Neuronal stem cell (in vitro differentiated cells): Measurements from ENCODE around the gene SP100.

Source experiments
- DNase-seq: peaks from one replicate; pipeline ENCODE4 v3.0.0-alpha.2; 2013; ENCODE audit warnings: low spot score
- H2AFZ ChIP-seq: one replicate; pipeline ENCODE4 v1.6.1; 2013; ENCODE audit warnings: mild to moderate bottlenecking, low read length, inconsistent platforms
- H2AK5ac ChIP-seq: 2 replicates; pipeline ENCODE4 v1.6.1; 2013; ENCODE audit warnings: low read depth, mild to moderate bottlenecking, inconsistent platforms, low read length, moderate library complexity, mixed read lengths
- H2BK120ac ChIP-seq: 2 replicates; pipeline ENCODE4 v1.6.1; 2013; ENCODE audit warnings: low read depth, mild to moderate bottlenecking, inconsistent platforms, low read length, moderate library complexity, mixed read lengths
- H2BK12ac ChIP-seq: one replicate; pipeline ENCODE4 v1.6.1; 2013; ENCODE audit warnings: low read length, inconsistent platforms
- H2BK15ac ChIP-seq: 2 replicates; pipeline ENCODE4 v1.6.1; 2013; ENCODE audit warnings: mild to moderate bottlenecking, low read length, inconsistent platforms, mixed read lengths
- H2BK5ac ChIP-seq: one replicate; pipeline ENCODE4 v1.6.1; 2013; ENCODE audit warnings: inconsistent platforms, mild to moderate bottlenecking, low read length, moderate library complexity
- H3K14ac ChIP-seq: one replicate; pipeline ENCODE4 v1.6.1; 2013; ENCODE audit warnings: low read length, inconsistent platforms
- H3K18ac ChIP-seq: 2 replicates; pipeline ENCODE4 v1.6.1; 2013; ENCODE audit warnings: low read length, inconsistent platforms
- H3K23ac ChIP-seq: 2 replicates; pipeline ENCODE4 v1.6.1; 2013; ENCODE audit warnings: low read depth, mild to moderate bottlenecking, mixed read lengths, low read length, inconsistent platforms; ENCODE audit not compliant: poor library complexity
- H3K27ac ChIP-seq: replicated peaks from 3 replicates; pipeline ENCODE4 v1.5.1; 2013; ENCODE audit warnings: low read length, inconsistent platforms
- H3K27me3 ChIP-seq, 3 experiments: 2 replicates each; pipeline ENCODE4 v1.6.1; 2013; ENCODE audit warnings: low read length in 3 of 3, mild to moderate bottlenecking in 2 of 3, inconsistent platforms in 1 of 3, low read depth in 1 of 3, mixed read lengths in 1 of 3, moderate library complexity in 1 of 3; ENCODE audit not compliant: control insufficient read depth in 3 of 3, insufficient read depth in 3 of 3
- H3K36me3 ChIP-seq, 2 donors: replicated peaks in 1 of 2; 2 replicates each; pipeline ENCODE4 v1.6.1; 2013; ENCODE audit warnings: low read length in 2 of 2; ENCODE audit not compliant: control insufficient read depth in 2 of 2, insufficient read depth in 2 of 2
- H3K4ac ChIP-seq: 2 replicates; pipeline ENCODE4 v1.6.1; 2013; ENCODE audit warnings: inconsistent platforms, mild to moderate bottlenecking, low read length, moderate library complexity
- H3K4me1 ChIP-seq, 2 donors: 1 replicate in 1 of 2; 2 replicates in 1 of 2; pipeline ENCODE4 v1.6.1; 2013; ENCODE audit warnings: low read length in 2 of 2, low read depth in 1 of 2; ENCODE audit not compliant: control insufficient read depth in 2 of 2, insufficient read depth in 1 of 2
- H3K4me2 ChIP-seq: one replicate; pipeline ENCODE4 v1.6.1; 2013; ENCODE audit warnings: mild to moderate bottlenecking, low read length, inconsistent platforms; ENCODE audit not compliant: insufficient read depth, poor library complexity, severe bottlenecking
- H3K4me3 ChIP-seq, 2 donors: 2 replicates each; pipeline ENCODE4 v1.5.1; 2013; ENCODE audit warnings: low read length in 2 of 2, mild to moderate bottlenecking in 2 of 2, inconsistent platforms in 1 of 2, moderate library complexity in 1 of 2
- H3K79me1 ChIP-seq: one replicate; pipeline ENCODE4 v1.6.1; 2013; ENCODE audit warnings: low read depth, mild to moderate bottlenecking, inconsistent platforms, low read length, moderate library complexity
- H3K9ac ChIP-seq: one replicate; pipeline ENCODE4 v1.6.1; 2013; ENCODE audit warnings: mild to moderate bottlenecking, low read depth, low read length, inconsistent platforms; ENCODE audit not compliant: poor library complexity
- H3K9me3 ChIP-seq, 2 donors: replicated peaks in 1 of 2; 2 replicates each; pipeline versions ENCODE3 to v1.6.1; 2013; ENCODE audit warnings: low read length in 2 of 2, mild to moderate bottlenecking in 2 of 2, inconsistent platforms in 1 of 2, low read depth in 1 of 2, mixed read lengths in 1 of 2, moderate library complexity in 1 of 2; ENCODE audit not compliant: control insufficient read depth in 2 of 2, insufficient read depth in 1 of 2
- H4K8ac ChIP-seq: one replicate; pipeline ENCODE4 v1.6.1; 2013; ENCODE audit warnings: low read depth, mild to moderate bottlenecking, inconsistent platforms, low read length, moderate library complexity
- H4K91ac ChIP-seq: one replicate; pipeline ENCODE4 v1.6.1; 2013; ENCODE audit warnings: low read length, low read depth, mild to moderate bottlenecking, inconsistent platforms; ENCODE audit not compliant: poor library complexity
- WGBS, 2 donors: extraction: QIAGEN DNeasy Blood & Tissue Kit; methylation state at CpG; one replicate each; pipeline ENCODE4 v1.1.7; 2013; ENCODE audit warnings: missing lambda C conversion rate in 2 of 2, mixed read lengths in 1 of 2; ENCODE audit not compliant: insufficient read length in 2 of 2, insufficient replicate concordance in 1 of 2; ENCODE audit errors: extremely low coverage in 2 of 2; 5-methylcytosine and 5-hydroxymethylcytosine counted together

SP100 gene

GRCh38 chr2:230578106-230578505, 162.1 kb downstream of the SP100 start:
- Histone ChIP-seq H3K4me1 (no peaks in the 10 kb centered on the region), H3K18ac (no peak overlapping the region), H2AFZ (no peak overlapping the region), H3K14ac (no peak overlapping the region), H2BK5ac (no peak overlapping the region), H4K8ac (no peak overlapping the region), H3K9ac (no peak overlapping the region), H3K27me3 (no peaks in the 10 kb centered on the region), H3K4ac (no peak overlapping the region), H2BK12ac (no peak overlapping the region), H3K27ac (no peak overlapping the region), H2BK120ac (no peak overlapping the region), H2AK5ac (no peak overlapping the region), H3K23ac (no peak overlapping the region), H2BK15ac (no peak overlapping the region), H3K9me3 (peaks cover 0 to 2% of the 10 kb centered on the region in 2 donors), H3K4me3 (no peak overlapping the region), H3K36me3 (no peaks in the 10 kb centered on the region), H3K4me2 (no peak overlapping the region), H4K91ac (no peak overlapping the region), H3K79me1 (no peaks in the 10 kb centered on the region)
- WGBS, 2 donors: no CpG with 5 or more reads among the region's 2 CpGs
- DNase-seq: no peak

DNA sequence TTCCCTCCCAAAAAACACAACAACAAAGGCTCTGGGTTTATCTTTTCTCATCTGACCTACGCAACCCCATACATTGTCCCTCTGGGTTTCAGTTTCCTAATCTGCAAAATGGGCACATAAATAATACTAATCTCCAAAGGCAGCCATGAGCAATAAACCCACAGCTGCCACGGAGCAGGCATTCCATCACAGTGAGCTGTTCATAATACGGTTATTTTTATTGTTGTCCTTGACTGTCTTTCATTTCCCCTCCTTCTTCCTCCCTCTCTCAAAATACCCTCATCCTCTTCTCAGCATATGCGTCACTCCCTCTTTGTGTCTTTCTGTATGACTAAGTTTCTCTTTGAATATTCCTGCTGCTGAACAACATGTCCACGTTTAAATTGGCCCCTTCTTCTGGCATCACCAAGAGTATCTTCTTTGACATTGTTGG, 166.9 kb downstream of the SP100 start:
- no peak overlapping the region for H4K8ac ChIP-seq
- H2BK12ac ChIP-seq: no peak overlapping the region
- H3K27ac ChIP-seq: no peak overlapping the region
- H2BK15ac ChIP-seq: no peak overlapping the region
- no peak overlapping the region for H3K9ac ChIP-seq
- no peaks in the 10 kb centered on the region for H3K4me1 ChIP-seq
- no peak overlapping the region for H3K4ac ChIP-seq
- DNase-seq: no peak
- no peak overlapping the region for H3K4me3 ChIP-seq
- H2AFZ ChIP-seq: no peak overlapping the region
- no peaks in the 10 kb centered on the region for H3K27me3 ChIP-seq
- H3K79me1 ChIP-seq: no peaks in the 10 kb centered on the region
- peaks cover 0 to 2% of the 10 kb centered on the region in 2 donors for H3K9me3 ChIP-seq
- H2AK5ac ChIP-seq: no peak overlapping the region
- H3K4me2 ChIP-seq: no peak overlapping the region
- H2BK120ac ChIP-seq: no peak overlapping the region
- no peak overlapping the region for H4K91ac ChIP-seq
- no peaks in the 10 kb centered on the region for H3K36me3 ChIP-seq
- no peak overlapping the region for H3K23ac ChIP-seq
- no peak overlapping the region for H2BK5ac ChIP-seq
- no peak overlapping the region for H3K18ac ChIP-seq
- WGBS, 2 donors: no CpG with 5 or more reads among the region's 5 CpGs
- no peak overlapping the region for H3K14ac ChIP-seq

GRCh38 chr2:230583581-230583980, 167.6 kb downstream of the SP100 start:
- Histone ChIP-seq H3K14ac (no peak overlapping the region), H3K4me2 (no peak overlapping the region), H4K91ac (no peak overlapping the region), H3K4me3 (no peak overlapping the region), H3K4ac (no peak overlapping the region), H2BK120ac (no peak overlapping the region), H3K27me3 (no peaks in the 10 kb centered on the region), H3K79me1 (no peaks in the 10 kb centered on the region), H4K8ac (no peak overlapping the region), H3K27ac (no peak overlapping the region), H3K9me3 (peaks cover 0 to 2% of the 10 kb centered on the region in 2 donors), H3K18ac (no peak overlapping the region), H2BK5ac (no peak overlapping the region), H2AK5ac (no peak overlapping the region), H2BK12ac (no peak overlapping the region), H2AFZ (no peak overlapping the region), H3K4me1 (no peaks in the 10 kb centered on the region), H3K36me3 (no peaks in the 10 kb centered on the region), H3K23ac (no peak overlapping the region), H3K9ac (no peak overlapping the region), H2BK15ac (no peak overlapping the region)
- no peak for DNase-seq
- WGBS, 2 donors: no CpG with 5 or more reads among the region's 2 CpGs

- H4K8ac ChIP-seq: no peak overlapping the region
- no peak overlapping the region for H2AFZ ChIP-seq
- no peak overlapping the region for H3K23ac ChIP-seq
- no peaks in the 10 kb centered on the region for H3K4me1 ChIP-seq
- H3K9me3 ChIP-seq: no peaks in the 10 kb centered on the region
- H3K27me3 ChIP-seq: no peaks in the 10 kb centered on the region
- H2BK15ac ChIP-seq: no peak overlapping the region
- no peaks in the 10 kb centered on the region for H3K36me3 ChIP-seq
- no CpG with 5 or more reads among the region's 2 CpGs for WGBS, 2 donors
- no peak overlapping the region for H3K27ac ChIP-seq
- no peak overlapping the region for H3K4me2 ChIP-seq
- no peak overlapping the region for H2AK5ac ChIP-seq
- no peak overlapping the region for H3K4me3 ChIP-seq
- no peak overlapping the region for H3K18ac ChIP-seq
- no peak overlapping the region for H3K14ac ChIP-seq
- H2BK5ac ChIP-seq: no peak overlapping the region
- H2BK12ac ChIP-seq: no peak overlapping the region
- no peak overlapping the region for H2BK120ac ChIP-seq
- H3K79me1 ChIP-seq: no peaks in the 10 kb centered on the region
- no peak for DNase-seq
- H3K4ac ChIP-seq: no peak overlapping the region
- no peak overlapping the region for H3K9ac ChIP-seq
- no peak overlapping the region for H4K91ac ChIP-seq
Measured at GRCh38 chr2:230586328-230586982, 170.5 kb downstream of the SP100 start.
